K562 (cell line): ENCODE results near the gene TACR2.

Experiments used
- NR2C2 ChIP-seq, 2 experiments: fragments of 200-800 bp in 1 of 2; sonication (Bioruptor generic) in 1 of 2; sonication (generic) in 1 of 2; formaldehyde crosslinking in 1 of 2; IDR thresholded peaks; 2 replicates each; pipeline versions ENCODE4 v1.6.1 to v1.8.0; 2016 to 2022; ENCODE audit warnings: mild to moderate bottlenecking in 1 of 2, missing compliant biosample characterization in 1 of 2, missing genetic modification characterization in 1 of 2, missing genetic modification reagents in 1 of 2
- POLR2AphosphoS5 ChIP-seq: IDR thresholded peaks from 2 replicates; pipeline ENCODE4 v1.6.1; 2011; ENCODE audit warnings: mild to moderate bottlenecking, low read depth, low read length, moderate library complexity; ENCODE audit not compliant: control insufficient read depth, insufficient read depth

DNA sequence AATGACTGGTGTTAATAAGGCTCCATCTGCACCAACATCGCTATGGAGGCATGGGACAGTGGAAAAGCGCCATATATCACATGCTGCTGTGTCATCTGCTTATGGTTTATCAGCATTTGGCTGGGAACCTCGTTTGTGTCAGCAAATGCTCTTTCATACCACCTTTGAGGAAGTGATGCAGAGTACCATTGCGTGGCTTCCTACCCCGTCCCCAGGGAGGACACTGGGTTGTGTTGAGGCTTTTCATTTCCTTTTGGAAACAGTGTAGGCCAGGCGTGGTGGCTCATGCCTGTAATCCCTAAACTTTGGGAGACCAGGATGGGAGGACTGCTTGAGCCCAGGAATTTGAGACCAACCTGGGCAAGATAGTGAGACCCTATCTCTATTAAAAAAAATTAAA, 6.8 kb downstream of the TACR2 start:
- TF ChIP-seq NR2C2 (CRISPR knock-in tag; IDR thresholded peaks at IDR 0.05) = no peak
- no peak for TF ChIP-seq NR2C2 (tag; IDR thresholded peaks at IDR 0.05)
- no peak for TF ChIP-seq POLR2AphosphoS5
